SK-N-SH (cell line): ENCODE results near the gene PRKN.

Experiments
- EZH2phosphoT487 ChIP-seq: fragments of 200-600 bp; sonication (generic); IDR thresholded peaks from 2 replicates; pipeline ENCODE4 v1.6.1; 2017; ENCODE audit warnings: low read depth, mixed run types, mild to moderate bottlenecking, antibody characterized with exemption, moderate library complexity, borderline replicate concordance
- POLR2AphosphoS5 ChIP-seq: IDR thresholded peaks from 2 replicates; pipeline ENCODE4 v1.6.1; 2012; ENCODE audit warnings: low read depth, low read length
- TF ChIP-seq, protein P1 (sequence below): IDR thresholded peaks from 2 replicates; pipeline ENCODE4 v1.4.0; 2012; ENCODE audit warnings: low read depth, borderline replicate concordance
- TF ChIP-seq, protein P2 (sequence below): fragments of 200-600 bp; sonication (generic); IDR thresholded peaks from 2 replicates; pipeline ENCODE4 v1.6.1; 2017; ENCODE audit warnings: antibody characterized with exemption, mild to moderate bottlenecking, moderate library complexity
- TF ChIP-seq, protein P3 (sequence below): IDR thresholded peaks from 2 replicates; pipeline ENCODE4 v1.4.0; 2012; ENCODE audit warnings: low read depth, borderline replicate concordance
- TF ChIP-seq, protein P4 (sequence below): fragments of 150-350 bp; IDR thresholded peaks from 2 replicates; pipeline ENCODE4 v1.6.1; 2017; ENCODE audit warnings: antibody characterized with exemption, low read length, low read depth, borderline replicate concordance
- TF ChIP-seq, protein P5 (sequence below): IDR thresholded peaks from 2 replicates; pipeline ENCODE4 v1.6.1; 2012; ENCODE audit warnings: mild to moderate bottlenecking, low read depth, low read length, moderate library complexity

DNA sequence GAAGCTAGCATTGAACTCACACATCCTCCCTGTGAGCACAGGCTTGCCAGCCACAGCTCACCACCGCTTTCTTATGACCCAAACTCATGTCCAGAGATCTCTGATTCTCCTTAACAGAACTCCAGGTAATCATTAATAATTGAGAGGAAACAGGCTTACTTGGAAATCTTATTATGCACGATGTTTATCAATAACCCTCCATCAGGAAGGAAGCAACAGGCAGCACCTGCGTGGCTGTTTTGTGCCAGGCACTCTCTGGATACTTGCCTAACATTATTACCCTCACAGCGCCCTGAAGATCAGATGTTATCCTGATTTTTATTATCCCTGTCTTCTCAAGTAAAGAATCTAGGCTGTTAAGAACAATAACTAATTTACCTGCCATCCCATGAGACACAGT lies 306.6 kb downstream of the PRKN start:
- TF ChIP-seq, protein P1, sequence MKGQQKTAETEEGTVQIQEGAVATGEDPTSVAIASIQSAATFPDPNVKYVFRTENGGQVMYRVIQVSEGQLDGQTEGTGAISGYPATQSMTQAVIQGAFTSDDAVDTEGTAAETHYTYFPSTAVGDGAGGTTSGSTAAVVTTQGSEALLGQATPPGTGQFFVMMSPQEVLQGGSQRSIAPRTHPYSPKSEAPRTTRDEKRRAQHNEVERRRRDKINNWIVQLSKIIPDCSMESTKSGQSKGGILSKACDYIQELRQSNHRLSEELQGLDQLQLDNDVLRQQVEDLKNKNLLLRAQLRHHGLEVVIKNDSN = no peak
- no peak for TF ChIP-seq POLR2AphosphoS5
- TF ChIP-seq, protein P2, sequence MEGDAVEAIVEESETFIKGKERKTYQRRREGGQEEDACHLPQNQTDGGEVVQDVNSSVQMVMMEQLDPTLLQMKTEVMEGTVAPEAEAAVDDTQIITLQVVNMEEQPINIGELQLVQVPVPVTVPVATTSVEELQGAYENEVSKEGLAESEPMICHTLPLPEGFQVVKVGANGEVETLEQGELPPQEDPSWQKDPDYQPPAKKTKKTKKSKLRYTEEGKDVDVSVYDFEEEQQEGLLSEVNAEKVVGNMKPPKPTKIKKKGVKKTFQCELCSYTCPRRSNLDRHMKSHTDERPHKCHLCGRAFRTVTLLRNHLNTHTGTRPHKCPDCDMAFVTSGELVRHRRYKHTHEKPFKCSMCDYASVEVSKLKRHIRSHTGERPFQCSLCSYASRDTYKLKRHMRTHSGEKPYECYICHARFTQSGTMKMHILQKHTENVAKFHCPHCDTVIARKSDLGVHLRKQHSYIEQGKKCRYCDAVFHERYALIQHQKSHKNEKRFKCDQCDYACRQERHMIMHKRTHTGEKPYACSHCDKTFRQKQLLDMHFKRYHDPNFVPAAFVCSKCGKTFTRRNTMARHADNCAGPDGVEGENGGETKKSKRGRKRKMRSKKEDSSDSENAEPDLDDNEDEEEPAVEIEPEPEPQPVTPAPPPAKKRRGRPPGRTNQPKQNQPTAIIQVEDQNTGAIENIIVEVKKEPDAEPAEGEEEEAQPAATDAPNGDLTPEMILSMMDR = no peak
- TF ChIP-seq EZH2phosphoT487 = no peak
- TF ChIP-seq, protein P3, sequence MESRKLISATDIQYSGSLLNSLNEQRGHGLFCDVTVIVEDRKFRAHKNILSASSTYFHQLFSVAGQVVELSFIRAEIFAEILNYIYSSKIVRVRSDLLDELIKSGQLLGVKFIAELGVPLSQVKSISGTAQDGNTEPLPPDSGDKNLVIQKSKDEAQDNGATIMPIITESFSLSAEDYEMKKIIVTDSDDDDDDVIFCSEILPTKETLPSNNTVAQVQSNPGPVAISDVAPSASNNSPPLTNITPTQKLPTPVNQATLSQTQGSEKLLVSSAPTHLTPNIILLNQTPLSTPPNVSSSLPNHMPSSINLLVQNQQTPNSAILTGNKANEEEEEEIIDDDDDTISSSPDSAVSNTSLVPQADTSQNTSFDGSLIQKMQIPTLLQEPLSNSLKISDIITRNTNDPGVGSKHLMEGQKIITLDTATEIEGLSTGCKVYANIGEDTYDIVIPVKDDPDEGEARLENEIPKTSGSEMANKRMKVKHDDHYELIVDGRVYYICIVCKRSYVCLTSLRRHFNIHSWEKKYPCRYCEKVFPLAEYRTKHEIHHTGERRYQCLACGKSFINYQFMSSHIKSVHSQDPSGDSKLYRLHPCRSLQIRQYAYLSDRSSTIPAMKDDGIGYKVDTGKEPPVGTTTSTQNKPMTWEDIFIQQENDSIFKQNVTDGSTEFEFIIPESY = no peak
- TF ChIP-seq, protein P4, sequence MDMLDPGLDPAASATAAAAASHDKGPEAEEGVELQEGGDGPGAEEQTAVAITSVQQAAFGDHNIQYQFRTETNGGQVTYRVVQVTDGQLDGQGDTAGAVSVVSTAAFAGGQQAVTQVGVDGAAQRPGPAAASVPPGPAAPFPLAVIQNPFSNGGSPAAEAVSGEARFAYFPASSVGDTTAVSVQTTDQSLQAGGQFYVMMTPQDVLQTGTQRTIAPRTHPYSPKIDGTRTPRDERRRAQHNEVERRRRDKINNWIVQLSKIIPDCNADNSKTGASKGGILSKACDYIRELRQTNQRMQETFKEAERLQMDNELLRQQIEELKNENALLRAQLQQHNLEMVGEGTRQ = no peak
- TF ChIP-seq, protein P5, sequence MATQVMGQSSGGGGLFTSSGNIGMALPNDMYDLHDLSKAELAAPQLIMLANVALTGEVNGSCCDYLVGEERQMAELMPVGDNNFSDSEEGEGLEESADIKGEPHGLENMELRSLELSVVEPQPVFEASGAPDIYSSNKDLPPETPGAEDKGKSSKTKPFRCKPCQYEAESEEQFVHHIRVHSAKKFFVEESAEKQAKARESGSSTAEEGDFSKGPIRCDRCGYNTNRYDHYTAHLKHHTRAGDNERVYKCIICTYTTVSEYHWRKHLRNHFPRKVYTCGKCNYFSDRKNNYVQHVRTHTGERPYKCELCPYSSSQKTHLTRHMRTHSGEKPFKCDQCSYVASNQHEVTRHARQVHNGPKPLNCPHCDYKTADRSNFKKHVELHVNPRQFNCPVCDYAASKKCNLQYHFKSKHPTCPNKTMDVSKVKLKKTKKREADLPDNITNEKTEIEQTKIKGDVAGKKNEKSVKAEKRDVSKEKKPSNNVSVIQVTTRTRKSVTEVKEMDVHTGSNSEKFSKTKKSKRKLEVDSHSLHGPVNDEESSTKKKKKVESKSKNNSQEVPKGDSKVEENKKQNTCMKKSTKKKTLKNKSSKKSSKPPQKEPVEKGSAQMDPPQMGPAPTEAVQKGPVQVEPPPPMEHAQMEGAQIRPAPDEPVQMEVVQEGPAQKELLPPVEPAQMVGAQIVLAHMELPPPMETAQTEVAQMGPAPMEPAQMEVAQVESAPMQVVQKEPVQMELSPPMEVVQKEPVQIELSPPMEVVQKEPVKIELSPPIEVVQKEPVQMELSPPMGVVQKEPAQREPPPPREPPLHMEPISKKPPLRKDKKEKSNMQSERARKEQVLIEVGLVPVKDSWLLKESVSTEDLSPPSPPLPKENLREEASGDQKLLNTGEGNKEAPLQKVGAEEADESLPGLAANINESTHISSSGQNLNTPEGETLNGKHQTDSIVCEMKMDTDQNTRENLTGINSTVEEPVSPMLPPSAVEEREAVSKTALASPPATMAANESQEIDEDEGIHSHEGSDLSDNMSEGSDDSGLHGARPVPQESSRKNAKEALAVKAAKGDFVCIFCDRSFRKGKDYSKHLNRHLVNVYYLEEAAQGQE = no peak
